ENCODE measurements around the gene TRPV3.

The TRPV3 gene

GRCh38 chr17:3546521-3546920, 11.1 kb downstream of the TRPV3 start:
- DNase-seq: no peak

- DNase-seq: no peak
Measured at GRCh38 chr17:3545151-3545550, 12.5 kb downstream of the TRPV3 start.

- no peak for DNase-seq
Measured at GRCh38 chr17:3544365-3544764, 13.2 kb downstream of the TRPV3 start.

GRCh38 chr17:3543453-3543852, 14.2 kb downstream of the TRPV3 start:
- no peak for DNase-seq

- no peak for DNase-seq
Measured at GRCh38 chr17:3542410-3543088, 15.1 kb downstream of the TRPV3 start.

- no peak for DNase-seq
Measured at GRCh38 chr17:3539881-3540540, 17.6 kb downstream of the TRPV3 start.

- DNase-seq: no peak
Measured at GRCh38 chr17:3536716-3537115, 20.9 kb downstream of the TRPV3 start.

GRCh38 chr17:3535253-3535995, 22.2 kb downstream of the TRPV3 start:
- peak; percentile 27 for DNase-seq

- no peak for DNase-seq
Measured at GRCh38 chr17:3534881-3535252, 22.7 kb downstream of the TRPV3 start.

- DNase-seq: no peak
Measured at GRCh38 chr17:3533752-3534151, 23.9 kb downstream of the TRPV3 start.

- no peak for DNase-seq
Measured at GRCh38 chr17:3532859-3533142, 24.8 kb downstream of the TRPV3 start.

- no peak for DNase-seq
Measured at GRCh38 chr17:3532106-3532858, 25.3 kb downstream of the TRPV3 start.

GRCh38 chr17:3531266-3532101, 26.1 kb downstream of the TRPV3 start:
- DNase-seq: no peak

GRCh38 chr17:3529817-3530741, 27.5 kb downstream of the TRPV3 start:
- no peak for DNase-seq

GRCh38 chr17:3528880-3529511, 28.6 kb downstream of the TRPV3 start:
- no peak for DNase-seq

GRCh38 chr17:3528403-3528851, 29.2 kb downstream of the TRPV3 start:
- no peak for DNase-seq

GRCh38 chr17:3527896-3528295, 29.7 kb downstream of the TRPV3 start:
- no peak for DNase-seq

- no peak for DNase-seq
Measured at GRCh38 chr17:3527468-3527867, 30.1 kb downstream of the TRPV3 start.

- DNase-seq: no peak
Measured at GRCh38 chr17:3526971-3527370, 30.6 kb downstream of the TRPV3 start.

- no peak for DNase-seq
Measured at GRCh38 chr17:3526491-3526890, 31.1 kb downstream of the TRPV3 start.

- DNase-seq: no peak
Measured at GRCh38 chr17:3524024-3524423, 33.6 kb downstream of the TRPV3 start.

Data from CD4-positive, alpha-beta T cell treated with Interleukin-4 for 4 hours (primary cell).